Type B pancreatic cell (in vitro differentiated cells): ENCODE data around the gene TBCE. TPM values are rescaled to one million over a fixed set of nuclear protein-coding genes. Genes with fewer than 3 reads are reported as not detected.
"Not testable (repeated sequence)": the region's sequence is repeated elsewhere in the genome, so short reads cannot be mapped to it uniquely, and the experiment has no call there.

ENCODE experiments used
- DNase-seq: peaks from one replicate; pipeline ENCODE4 v3.0.0; 2021; ENCODE audit warnings: mixed read lengths; ENCODE audit not compliant: unreplicated experiment; ENCODE audit errors: extremely low spot score
- H3K27ac Mint-ChIP-seq: 2 replicates; pipeline ENCODE4 v1.8.0; 2021; ENCODE audit warnings: mild to moderate bottlenecking, mixed read lengths
- H3K27me3 Mint-ChIP-seq: 2 replicates; pipeline ENCODE4 v1.8.0; 2021; ENCODE audit warnings: mixed read lengths
- H3K36me3 Mint-ChIP-seq: 2 replicates; pipeline ENCODE4 v1.8.0; 2021; ENCODE audit warnings: mixed read lengths
- H3K4me1 Mint-ChIP-seq: one replicate; pipeline ENCODE4 v1.8.0; 2021; ENCODE audit warnings: mixed read lengths; ENCODE audit not compliant: unreplicated experiment
- H3K4me3 Mint-ChIP-seq: 2 replicates; pipeline ENCODE4 v1.8.0; 2021; ENCODE audit warnings: mild to moderate bottlenecking, mixed read lengths
- H3K9me3 Mint-ChIP-seq: 2 replicates; pipeline ENCODE4 v1.8.0; 2021; ENCODE audit warnings: mixed read lengths
- total RNA-seq: library from RNA; stranded (reverse); gene quantifications from 2 replicates; pipeline ENCODE4 v1.2.1, GENCODE V29; 2021; ENCODE audit warnings: low replicate concordance
- TF ChIP-seq, protein P1 (sequence below): fragments of 200-600 bp; sonication (generic); conservative IDR thresholded peaks from 2 replicates; pipeline ENCODE4 v1.5.0; 2021; ENCODE audit warnings: antibody characterized with exemption, mild to moderate bottlenecking

TBCE gene
- total RNA-seq, 1 donor from 2014 or later = 30.3 TPM

DNA sequence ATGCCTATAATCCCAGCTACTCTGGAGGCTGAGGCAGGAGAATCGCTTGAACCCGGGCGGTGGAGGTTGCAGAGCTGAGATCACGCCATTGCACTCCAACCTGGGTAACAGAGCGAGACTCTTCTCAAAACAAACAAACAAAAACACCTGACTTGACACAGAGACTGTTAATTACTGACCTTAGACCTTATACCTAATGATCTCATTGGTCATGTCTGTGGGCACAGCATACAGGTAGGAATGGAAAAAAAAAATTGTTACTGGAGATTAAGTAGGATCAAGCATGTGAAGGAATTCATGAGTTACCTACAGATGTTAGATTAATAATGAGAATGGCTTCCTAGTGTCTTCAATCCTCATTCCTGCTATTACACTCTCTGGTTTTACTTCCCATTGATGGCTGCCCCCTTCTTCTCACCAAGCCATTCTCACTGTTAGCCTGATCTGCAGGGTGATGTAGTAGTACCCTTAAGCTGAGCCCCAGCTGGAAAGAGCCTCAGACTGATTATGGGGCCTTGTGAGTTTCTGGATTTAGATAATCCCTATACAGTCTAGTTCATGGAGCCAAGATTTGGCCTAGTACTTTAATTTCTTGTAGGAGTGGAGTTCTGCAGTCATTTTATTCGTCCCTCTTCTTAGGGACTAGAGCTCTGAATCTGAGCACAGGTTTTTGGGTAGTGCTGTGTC is 8.8 kb downstream of the TBCE start:
- no peaks in the 10 kb centered on the region for H3K9me3 Mint-ChIP-seq
- TF ChIP-seq, protein P1, sequence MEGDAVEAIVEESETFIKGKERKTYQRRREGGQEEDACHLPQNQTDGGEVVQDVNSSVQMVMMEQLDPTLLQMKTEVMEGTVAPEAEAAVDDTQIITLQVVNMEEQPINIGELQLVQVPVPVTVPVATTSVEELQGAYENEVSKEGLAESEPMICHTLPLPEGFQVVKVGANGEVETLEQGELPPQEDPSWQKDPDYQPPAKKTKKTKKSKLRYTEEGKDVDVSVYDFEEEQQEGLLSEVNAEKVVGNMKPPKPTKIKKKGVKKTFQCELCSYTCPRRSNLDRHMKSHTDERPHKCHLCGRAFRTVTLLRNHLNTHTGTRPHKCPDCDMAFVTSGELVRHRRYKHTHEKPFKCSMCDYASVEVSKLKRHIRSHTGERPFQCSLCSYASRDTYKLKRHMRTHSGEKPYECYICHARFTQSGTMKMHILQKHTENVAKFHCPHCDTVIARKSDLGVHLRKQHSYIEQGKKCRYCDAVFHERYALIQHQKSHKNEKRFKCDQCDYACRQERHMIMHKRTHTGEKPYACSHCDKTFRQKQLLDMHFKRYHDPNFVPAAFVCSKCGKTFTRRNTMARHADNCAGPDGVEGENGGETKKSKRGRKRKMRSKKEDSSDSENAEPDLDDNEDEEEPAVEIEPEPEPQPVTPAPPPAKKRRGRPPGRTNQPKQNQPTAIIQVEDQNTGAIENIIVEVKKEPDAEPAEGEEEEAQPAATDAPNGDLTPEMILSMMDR = no peak
- H3K27me3 Mint-ChIP-seq = no peaks in the 10 kb centered on the region
- H3K27ac Mint-ChIP-seq = no peak overlapping the region
- DNase-seq = no peak
- no peak overlapping the region for H3K4me3 Mint-ChIP-seq
- H3K36me3 Mint-ChIP-seq = peaks cover 26% of the 10 kb centered on the region
- H3K4me1 Mint-ChIP-seq = no peaks in the 10 kb centered on the region

DNA sequence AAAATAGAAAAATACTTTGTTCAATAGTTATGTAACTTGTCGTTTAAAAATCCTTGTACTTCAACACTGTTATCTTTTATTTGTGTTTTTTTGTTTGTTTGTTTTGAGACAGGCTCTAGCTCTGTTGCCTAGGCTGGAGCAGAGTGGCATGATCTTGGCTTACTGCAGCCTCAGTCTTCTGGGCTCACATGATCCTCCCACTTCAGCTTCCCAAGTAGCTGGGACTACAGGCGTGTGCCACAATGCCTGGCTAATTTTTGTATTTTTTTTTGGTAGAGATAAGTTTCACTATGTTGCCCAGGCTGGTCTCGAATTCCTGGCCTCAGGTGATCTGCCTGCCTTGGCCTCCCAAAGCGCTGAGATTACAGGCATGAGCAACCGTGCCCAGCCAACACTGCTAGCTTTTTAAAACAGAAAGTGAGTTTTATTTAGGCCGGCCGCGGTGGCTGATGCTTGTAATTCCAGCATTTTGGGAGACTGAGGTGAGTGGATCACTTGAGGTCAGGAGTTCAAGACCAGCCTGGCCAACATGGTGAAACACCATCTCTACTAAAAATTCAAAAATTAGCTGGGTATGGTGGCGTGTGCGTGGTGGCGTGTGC is 11.0 kb downstream of the TBCE start:
- H3K4me3 Mint-ChIP-seq, H3K4me1 Mint-ChIP-seq, H3K27ac Mint-ChIP-seq, H3K9me3 Mint-ChIP-seq, DNase-seq, H3K27me3 Mint-ChIP-seq: not testable (repeated sequence)
- H3K36me3 Mint-ChIP-seq = peaks cover 24% of the 10 kb centered on the region

DNA sequence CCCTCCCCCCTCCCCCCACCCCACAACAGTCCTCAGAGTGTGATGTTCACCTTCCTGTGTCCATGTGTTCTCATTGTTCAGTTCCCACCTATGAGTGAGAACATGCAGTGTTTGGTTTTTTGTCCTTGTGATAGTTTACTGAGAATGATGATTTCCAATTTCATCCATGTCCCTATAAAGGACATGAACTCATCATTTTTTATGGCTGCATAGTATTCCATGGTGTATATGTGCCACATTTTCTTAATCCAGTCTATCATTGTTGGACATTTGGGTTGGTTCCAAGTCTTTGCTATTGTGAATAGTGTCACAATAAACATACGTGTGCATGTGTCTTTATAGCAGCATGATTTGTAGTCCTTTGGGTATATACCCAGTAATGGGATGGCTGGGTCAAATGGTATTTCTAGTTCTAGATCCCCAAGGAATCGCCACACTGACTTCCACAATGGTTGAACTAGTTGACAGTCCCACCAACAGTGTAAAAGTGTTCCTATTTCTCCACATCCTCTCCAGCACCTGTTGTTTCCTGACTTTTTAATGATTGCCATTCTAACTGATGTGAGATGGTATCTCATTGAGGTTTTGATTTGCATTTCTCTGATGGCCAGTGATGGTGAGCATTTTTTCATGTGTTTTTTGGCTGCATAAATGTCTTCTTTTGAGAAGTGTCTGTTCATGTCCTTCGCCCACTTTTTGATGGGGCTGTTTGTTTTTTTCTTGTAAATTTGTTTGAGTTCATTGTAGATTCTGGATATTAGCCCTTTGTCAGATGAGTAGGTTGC is 14.9 kb downstream of the TBCE start:
- not testable (repeated sequence) for H3K9me3 Mint-ChIP-seq, H3K4me1 Mint-ChIP-seq, DNase-seq, H3K27ac Mint-ChIP-seq, H3K27me3 Mint-ChIP-seq, H3K4me3 Mint-ChIP-seq
- H3K36me3 Mint-ChIP-seq = peaks cover 11% of the 10 kb centered on the region

DNA sequence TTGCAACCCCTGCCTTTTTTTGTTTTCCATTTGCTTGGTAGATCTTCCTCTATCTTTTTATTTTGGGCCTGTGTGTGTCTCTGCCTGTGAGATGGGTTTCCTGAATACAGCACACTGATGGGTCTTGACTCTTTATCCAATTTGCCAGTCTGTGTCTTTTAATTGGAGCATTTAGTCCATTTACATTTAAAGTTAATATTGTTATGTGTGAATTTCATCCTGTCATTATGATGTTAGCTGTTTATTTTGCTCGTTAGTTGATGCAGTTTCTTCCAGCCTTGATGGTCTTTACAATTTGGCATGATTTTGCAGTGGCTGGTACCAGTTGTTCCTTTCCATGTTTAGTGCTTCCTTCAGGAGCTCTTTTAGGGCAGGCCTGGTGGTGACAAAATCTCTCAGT is 18.4 kb downstream of the TBCE start:
- H3K36me3 Mint-ChIP-seq = peaks cover 15% of the 10 kb centered on the region
- not testable (repeated sequence) for H3K4me3 Mint-ChIP-seq, H3K9me3 Mint-ChIP-seq

DNA sequence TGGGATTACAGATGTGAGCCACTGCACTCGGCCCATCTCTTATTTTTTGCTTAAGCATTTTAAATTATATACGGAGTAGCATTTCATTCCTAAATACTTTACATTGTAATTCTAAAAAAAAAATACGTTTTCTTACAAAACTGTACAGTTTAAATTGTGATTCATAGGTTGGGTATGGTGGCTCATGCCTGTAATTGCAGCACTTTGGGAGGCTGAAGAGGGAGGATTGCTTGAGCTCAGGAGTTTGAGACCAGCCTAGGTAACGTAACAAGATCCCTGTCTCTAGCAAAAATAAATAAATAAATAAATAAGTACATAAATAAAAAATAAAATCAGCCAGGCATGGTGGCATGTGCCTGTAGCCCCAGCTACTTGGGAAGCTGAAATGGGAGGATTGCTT is 24.6 kb downstream of the TBCE start:
- Mint-ChIP-seq H3K36me3 (peaks cover 12% of the 10 kb centered on the region), H3K27ac (no peak overlapping the region), H3K9me3 (no peaks in the 10 kb centered on the region), H3K4me3 (no peak overlapping the region), H3K4me1 (no peaks in the 10 kb centered on the region), H3K27me3 (no peaks in the 10 kb centered on the region)
- TF ChIP-seq, protein P1 = no peak
- no peak for DNase-seq

More for the DNA sequence above, 18.4 kb downstream of the TBCE start:
- not testable (repeated sequence) for H3K27me3 Mint-ChIP-seq, H3K27ac Mint-ChIP-seq, DNase-seq, H3K4me1 Mint-ChIP-seq

DNA sequence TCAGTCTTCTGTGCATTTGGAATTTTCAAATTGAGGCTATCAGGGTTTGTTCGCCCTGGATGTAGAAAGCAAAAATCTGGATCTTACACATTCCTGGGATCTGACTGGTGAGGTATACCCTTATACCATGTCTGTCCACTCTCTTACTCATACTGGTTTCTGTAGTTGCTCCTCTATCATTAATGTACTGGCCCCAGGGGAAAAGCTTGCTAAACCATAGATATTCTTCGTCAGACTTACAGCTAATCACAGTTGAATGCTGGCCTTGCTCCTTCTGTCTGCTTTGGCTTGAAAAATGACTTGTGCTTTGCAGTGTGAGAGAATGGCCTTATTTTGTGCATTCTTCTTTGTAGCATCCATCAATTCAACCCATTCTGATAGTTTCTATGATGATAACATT is 30.5 kb downstream of the TBCE start:
- H3K4me3 Mint-ChIP-seq = peak overlapping the region; percentile 2
- no peaks in the 10 kb centered on the region for H3K27me3 Mint-ChIP-seq
- peaks cover 11% of the 10 kb centered on the region for H3K4me1 Mint-ChIP-seq
- TF ChIP-seq, protein P1 = no peak
- H3K9me3 Mint-ChIP-seq = peaks cover 6% of the 10 kb centered on the region
- DNase-seq = no peak
- peak overlapping the region; percentile 71 for H3K27ac Mint-ChIP-seq
- peaks cover 12% of the 10 kb centered on the region for H3K36me3 Mint-ChIP-seq

DNA sequence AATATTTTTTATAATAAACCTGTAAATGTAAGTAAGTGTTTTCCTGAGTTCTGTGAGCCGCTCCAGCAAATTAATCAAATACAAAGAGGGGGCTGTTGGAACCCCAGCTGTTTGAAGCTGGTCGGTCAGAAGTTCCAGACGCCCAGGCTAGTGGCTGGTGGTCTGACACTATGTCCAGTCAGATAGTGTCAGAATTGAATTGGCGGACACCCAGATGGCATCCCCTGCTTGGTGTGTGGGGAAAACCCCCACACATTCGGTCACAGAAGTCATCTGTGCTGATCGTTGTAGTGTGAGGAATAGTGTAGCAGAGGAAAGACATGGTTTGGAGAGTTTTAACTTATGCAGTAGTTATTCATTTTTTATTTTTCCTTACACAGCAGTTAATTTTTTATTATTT is 32.4 kb downstream of the TBCE start:
- DNase-seq = no peak
- Mint-ChIP-seq H3K4me3 (no peak overlapping the region), H3K27ac (no peak overlapping the region), H3K9me3 (peaks cover 6% of the 10 kb centered on the region), H3K27me3 (no peaks in the 10 kb centered on the region), H3K36me3 (peaks cover 15% of the 10 kb centered on the region), H3K4me1 (peaks cover 11% of the 10 kb centered on the region)
- TF ChIP-seq, protein P1 = no peak
